GM18508 (cell line): ENCODE results near the gene ACTR2.

Experiments
- ATAC-seq: cut with Tn5 transposase; IDR thresholded peaks from one replicate; pipeline ENCODE4 v1.9.1; 2021; ENCODE audit warnings: moderate number of reproducible peaks; ENCODE audit not compliant: insufficient read depth, unreplicated experiment

The ACTR2 gene

DNA sequence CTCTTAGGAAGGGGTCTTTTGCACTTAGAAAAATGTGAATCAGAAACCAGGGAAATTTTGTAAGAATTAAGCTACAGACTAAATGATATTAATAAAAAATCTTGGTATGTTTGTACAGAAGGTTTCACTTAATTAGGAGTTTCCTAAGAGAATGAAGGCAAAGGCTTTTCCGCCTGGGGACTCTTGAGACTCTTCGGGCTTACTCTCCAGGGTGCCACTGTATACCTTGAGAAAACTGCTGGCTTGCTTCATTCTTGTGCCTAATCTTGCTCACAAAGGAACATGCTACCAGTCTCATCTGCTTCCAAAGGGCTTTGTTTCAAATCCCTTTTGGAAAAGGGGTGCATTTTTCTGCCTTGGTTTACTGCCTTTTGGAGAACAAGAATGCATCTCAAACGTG, 49.5 kb downstream of the ACTR2 start:
- ATAC-seq, result no peak

DNA sequence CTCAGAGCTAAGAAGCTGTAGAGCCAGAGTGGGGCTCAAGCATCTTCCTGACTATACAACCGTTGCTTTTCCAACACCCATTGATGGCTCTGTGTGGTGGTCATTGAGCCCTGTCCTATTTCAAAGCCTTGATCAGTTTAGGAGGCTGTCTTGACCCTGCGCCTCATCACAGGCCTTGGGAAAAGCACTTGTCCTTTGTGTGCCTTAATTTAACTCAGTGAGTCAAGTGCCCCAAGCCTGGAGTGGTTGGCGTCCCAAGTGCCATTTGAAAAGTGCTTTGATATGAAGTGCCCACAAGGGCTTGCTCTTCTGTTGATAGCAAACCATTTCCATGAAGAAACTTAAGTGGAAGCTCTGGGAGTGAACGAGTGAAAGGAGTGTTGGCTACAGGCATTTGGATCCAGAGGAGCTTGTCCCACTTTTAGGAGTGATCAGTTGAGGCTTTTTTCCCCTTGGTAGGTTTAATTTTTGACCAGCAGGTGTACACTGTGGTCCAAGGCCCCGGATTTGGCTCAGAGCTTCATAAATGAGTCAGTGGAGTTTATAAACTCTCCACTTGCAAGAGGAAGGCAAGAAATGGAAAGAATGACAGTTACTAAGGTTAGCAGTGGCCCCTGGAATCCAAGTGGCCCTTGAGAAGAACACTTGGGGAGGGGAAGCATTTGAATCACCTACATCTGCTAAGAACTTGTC, 50.3 kb downstream of the ACTR2 start:
- ATAC-seq, result no peak

GRCh38 chr2:65278531-65278981, 50.9 kb downstream of the ACTR2 start:
- ATAC-seq, result no peak

- ATAC-seq, result no peak
Measured at GRCh38 chr2:65279756-65280155, 52.1 kb downstream of the ACTR2 start.

DNA sequence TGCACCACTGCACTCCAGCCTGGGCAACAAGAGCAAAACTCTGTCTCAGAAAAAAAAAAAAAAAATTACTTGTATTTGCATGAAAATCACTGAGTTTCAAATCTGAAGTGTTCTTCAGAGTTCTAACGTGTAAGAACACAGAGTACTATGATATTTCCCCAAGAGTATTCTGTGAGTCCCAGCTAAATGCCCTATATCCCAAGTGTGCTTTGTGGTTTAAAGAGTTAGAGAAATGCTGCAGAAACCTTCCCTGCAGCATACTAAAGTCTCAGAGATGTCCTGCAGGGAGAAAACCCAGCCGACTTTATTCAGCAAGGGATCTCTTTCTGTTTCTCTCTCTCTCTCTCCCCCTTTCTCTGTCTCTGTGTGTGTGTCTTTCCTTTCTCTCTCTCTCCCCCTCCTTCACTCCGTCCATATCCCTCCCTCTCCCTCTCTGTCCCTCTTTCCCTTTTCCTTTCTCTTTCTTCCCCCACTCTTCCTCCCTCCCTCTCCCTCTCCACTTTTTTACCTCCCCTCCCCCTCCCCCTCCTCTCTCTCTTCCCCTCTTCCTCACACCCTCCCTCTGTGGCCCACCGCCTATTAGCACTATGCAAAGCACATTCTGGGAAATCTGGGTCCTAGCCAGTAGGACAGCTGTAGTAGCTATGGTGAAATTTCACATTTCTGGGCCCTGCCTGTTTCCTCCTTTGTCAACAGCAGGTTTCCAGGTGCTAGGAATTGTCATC, 54.2 kb downstream of the ACTR2 start:
- ATAC-seq, result no peak

DNA sequence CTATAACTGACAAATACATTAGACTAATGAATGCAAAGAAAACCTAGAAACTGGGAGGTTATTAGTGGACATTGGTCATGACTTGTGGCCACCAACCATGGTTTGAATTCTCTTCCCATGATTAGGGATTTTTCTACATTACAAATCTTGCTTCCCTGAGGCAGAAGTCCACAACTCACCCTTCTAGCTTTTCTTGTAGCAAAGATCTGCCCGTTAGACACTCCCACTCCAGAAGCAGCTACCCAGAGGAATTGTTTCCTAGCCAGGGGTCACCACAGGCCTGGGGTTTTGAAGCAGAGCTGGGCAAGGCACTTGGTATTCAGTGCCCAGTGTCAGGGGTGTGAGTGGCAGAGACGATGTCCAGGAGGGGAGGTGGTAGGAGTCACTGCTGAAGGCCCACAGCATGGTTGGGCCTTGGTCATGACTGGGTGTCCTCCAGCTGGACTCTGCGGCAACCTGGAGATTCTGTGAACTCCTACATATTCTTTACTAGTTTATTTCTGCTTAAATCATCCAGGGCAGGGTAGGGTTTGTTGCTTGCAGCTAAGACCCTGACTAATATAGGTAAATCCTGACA, 54.9 kb downstream of the ACTR2 start:
- no peak for ATAC-seq

DNA sequence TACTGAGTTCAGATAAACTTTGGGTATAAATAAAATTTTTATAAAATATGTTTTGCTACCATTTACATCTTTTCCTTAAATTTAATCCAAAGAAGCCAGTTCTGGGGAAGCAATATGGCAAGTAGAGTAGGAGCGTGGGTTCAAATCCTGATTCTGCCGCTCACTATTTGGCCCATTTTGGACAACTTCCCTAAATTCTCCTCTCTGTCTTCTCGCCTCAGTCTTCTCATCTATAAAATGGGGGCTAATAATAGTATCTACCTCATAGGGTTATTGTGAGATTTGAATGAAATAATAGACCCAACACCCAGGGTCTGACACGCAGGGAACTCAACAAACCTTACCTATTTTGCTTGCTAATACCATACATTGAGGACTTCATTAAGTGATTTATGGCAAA, 59.7 kb downstream of the ACTR2 start:
- no peak for ATAC-seq

GRCh38 chr2:65291216-65292105, 63.8 kb downstream of the ACTR2 start:
- ATAC-seq, result no peak

GRCh38 chr2:65292106-65292400, 64.4 kb downstream of the ACTR2 start:
- no peak for ATAC-seq

- no peak for ATAC-seq
Measured at GRCh38 chr2:65292461-65293011, 64.9 kb downstream of the ACTR2 start.

DNA sequence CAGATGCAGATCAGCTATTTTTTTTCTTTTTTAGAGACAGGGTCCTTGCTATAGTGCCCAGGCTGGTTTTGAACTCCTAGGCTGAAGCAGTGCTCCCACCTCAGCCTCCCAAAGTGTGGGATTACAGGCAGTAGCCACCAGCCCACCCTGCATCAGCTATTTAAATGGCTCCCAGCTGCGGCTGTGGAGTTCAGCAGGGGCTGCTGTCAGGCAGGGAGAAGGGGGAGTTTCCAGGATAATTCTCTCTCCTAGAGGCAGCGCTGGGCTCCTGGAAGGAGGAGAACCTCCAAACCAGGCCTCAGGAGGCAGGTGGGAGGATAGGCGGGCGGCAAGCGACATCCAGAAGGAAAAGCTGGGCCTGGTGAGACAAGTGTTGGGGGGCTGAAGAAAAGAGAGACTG, 65.7 kb downstream of the ACTR2 start:
- no peak for ATAC-seq

DNA sequence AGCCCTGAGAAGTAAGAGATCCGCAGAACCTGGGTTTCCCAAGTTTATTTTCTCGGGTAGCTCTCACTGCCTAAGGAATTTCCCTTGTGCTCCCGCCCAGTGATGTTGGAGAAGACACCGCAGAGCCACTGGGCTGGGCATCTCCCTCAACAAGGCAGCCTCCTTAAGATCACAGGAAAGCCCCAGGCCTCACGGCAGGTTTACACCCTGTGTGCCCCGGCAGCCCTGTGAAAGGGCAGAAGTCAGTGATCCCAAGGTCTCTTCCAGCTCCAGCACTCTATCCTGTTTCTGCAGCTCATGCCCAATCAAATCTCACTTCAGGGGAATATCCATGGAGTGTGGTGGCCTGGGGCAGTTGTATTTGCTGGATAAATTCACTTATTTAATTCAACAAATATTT, 66.5 kb downstream of the ACTR2 start:
- ATAC-seq, result no peak

DNA sequence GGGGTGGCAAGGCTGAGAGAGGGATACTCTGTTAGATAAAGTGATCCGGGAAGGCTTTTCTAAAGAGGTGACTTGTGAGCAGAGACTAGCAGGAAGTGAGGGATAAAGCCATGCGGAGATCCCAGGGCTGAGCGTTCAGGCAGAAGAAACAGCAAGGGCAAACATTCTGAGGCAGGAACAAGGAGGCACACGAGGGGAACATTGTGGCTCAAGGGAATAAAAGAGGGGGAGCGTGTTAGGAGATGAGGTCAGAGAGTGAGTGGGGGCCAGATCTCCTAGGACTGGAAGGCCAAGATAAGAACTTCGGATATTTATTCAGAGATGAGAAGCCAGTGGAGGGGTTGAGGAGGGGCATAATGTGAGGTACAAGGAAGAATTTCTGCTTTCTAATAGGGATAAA, 67.1 kb downstream of the ACTR2 start:
- no peak for ATAC-seq

DNA sequence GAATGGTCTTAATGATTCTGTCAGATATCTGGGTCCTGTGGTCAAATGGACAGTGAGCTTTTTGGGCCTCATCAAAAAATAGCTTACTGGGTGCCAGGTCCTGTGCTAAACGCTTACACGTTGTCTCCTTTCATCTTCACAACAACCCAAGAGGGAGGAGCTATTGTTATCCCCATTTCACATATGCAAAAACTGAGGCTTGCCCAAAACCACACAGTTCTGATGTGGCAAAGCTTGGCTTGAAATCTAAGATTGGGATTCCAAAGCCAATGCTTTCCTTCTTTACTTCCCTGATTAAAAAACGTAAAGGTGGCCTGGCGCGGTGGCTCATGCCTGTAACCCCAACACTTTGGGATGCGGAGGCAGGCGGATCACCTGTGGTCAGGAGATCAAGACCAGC, 69.3 kb downstream of the ACTR2 start:
- ATAC-seq, result no peak

DNA sequence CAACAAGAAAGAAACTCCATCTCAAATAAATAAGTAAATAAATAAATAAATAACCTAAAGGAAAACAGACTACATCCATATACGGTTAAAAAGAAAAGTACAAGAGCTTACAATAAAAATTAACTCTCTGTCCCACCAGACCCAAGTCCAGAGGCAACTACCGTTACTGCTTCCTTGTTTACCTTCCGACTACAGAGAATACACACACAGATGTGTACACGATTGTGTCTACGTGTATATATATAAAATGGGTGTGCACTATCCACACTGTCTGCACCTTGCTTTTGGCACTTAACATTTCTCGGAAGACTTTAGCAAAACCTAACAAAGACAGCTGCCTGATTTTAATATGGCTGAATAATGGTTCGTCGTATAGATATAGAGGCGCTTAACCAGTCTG, 69.9 kb downstream of the ACTR2 start:
- ATAC-seq, result no peak

GRCh38 chr2:65298089-65298488, 70.5 kb downstream of the ACTR2 start:
- ATAC-seq, result no peak

DNA sequence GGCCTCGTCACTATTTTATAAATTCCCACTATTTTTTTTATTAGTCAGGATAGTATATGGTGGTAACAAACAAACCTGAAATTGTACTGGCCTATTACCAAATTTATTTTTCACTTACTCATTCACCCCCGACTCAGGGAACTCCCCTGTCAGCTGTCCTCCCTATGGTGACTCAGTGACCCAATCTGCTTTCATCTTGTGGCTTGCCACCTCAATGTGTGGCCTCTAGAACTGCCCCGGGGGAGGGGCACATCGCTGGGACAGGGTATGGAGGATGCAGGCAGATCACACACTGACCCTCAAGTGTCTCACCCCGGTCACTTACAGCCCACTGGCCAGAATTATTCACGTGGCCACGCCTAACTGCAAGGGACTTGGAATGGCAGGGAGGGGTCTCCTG, 71.6 kb downstream of the ACTR2 start:
- ATAC-seq, result no peak

GRCh38 chr2:65300134-65300760, 72.6 kb downstream of the ACTR2 start:
- no peak for ATAC-seq

GRCh38 chr2:65300761-65301711, 73.4 kb downstream of the ACTR2 start:
- ATAC-seq, result peak; percentile 81
